Mucosa of descending colon (tissue), 3 donors: ENCODE measurements around the gene CHST11. TPM values are rescaled to one million over a fixed set of nuclear protein-coding genes. Genes with fewer than 3 reads are reported as not detected.

Source experiments
- ATAC-seq: fragments of 200-7000 bp; cut with Tn5 transposase; one replicate; pipeline ENCODE4 v1.9.1; 2020; ENCODE audit warnings: mild to moderate bottlenecking, moderate library complexity
- DNase-seq, 3 donors: peaks; one replicate each; pipeline ENCODE4 v3.0.0-alpha.2; 2020
- H3K36me3 ChIP-seq: fragments of 200-600 bp; one replicate; pipeline ENCODE4 v1.8.0; 2021; ENCODE audit warnings: low read depth, mild to moderate bottlenecking
- H3K4me1 ChIP-seq: fragments of 200-600 bp; one replicate; pipeline ENCODE4 v1.8.0; 2021; ENCODE audit warnings: low read depth, mild to moderate bottlenecking
- H3K4me3 ChIP-seq: fragments of 200-600 bp; one replicate; pipeline ENCODE4 v1.8.0; 2021; ENCODE audit warnings: mild to moderate bottlenecking
- H3K9me3 ChIP-seq: fragments of 200-600 bp; one replicate; pipeline ENCODE4 v1.8.0; 2021; ENCODE audit warnings: mild to moderate bottlenecking
- intact Hi-C, 2 donors: fragments of 100-400 bp; cut with DNase I in 1 of 2; cut with micrococcal nuclease in 1 of 2; formaldehyde crosslinking; loops; one replicate each; pipeline versions ENCODE4 v1.11.0 to v1.11.1; 2022; cut with DNase I, micrococcal nuclease
- total RNA-seq, 3 donors: library from RNA; stranded (reverse); fragmentation: NEBNext Ultra II Directional in 2 of 3; extraction: Animal tissue kit (Norgen Biotek cat#: 25700) in 2 of 3; gene quantifications; one replicate each; pipeline versions ENCODE4 v1.2.1 to v1.2.4, GENCODE V29; 2021 to 2023
- TF ChIP-seq, protein P1 (sequence below): fragments of 200-600 bp; IDR thresholded peaks from one replicate; pipeline ENCODE4 v1.8.0; 2022; ENCODE audit warnings: antibody characterized with exemption, mild to moderate bottlenecking
- donor health status: DM: no; HTN: no; CAD: no; lungs with moderate emphysema.
- donor health status: DM: no; HTN: no; CAD: no.
- donor health status: DM: no; HTN: yes; CAD: no.

Gene CHST11
- total RNA-seq, 3 donors from 2014 or later, result 3.3 to 15.2 (median 6.6) TPM

DNA sequence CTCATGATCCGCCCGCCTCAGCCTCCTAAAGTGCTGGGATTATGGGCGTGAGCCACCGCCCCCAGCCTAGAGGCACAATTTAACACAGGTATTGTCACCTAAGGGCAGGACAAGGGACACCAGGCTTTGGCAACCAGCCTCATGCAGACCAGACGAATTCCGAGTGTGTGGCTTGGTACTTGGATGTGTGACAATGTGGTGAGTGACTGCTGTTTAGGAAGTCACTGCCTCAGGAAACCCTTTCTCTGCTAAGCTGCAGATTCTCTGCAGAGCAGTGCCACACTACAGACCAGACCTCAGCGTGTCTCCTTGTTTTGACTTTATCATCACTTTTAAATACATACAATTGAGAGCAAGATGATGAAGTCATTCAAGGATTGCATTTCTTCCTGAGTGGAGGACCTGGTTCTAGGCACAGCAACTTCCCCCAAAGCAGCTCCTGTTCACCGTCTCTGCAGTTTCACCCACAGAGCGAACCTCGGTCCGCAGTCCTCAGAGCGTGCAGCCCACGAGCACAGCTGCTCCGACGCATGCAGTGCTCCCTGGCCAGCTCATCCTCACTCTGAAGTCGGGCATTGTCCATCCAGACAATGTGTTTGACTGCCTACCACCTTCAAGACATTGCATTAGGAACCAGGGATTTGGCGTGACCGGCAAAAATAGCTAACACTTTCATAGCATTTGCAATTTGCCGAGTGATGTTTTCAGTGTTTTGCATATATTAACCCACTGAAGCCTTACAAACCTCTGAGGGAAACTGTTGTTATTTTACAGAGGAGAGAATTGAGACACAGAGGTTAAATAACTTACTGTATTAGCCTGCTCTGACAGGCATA lies 235.2 kb downstream of the CHST11 start:
- TF ChIP-seq, protein P1, sequence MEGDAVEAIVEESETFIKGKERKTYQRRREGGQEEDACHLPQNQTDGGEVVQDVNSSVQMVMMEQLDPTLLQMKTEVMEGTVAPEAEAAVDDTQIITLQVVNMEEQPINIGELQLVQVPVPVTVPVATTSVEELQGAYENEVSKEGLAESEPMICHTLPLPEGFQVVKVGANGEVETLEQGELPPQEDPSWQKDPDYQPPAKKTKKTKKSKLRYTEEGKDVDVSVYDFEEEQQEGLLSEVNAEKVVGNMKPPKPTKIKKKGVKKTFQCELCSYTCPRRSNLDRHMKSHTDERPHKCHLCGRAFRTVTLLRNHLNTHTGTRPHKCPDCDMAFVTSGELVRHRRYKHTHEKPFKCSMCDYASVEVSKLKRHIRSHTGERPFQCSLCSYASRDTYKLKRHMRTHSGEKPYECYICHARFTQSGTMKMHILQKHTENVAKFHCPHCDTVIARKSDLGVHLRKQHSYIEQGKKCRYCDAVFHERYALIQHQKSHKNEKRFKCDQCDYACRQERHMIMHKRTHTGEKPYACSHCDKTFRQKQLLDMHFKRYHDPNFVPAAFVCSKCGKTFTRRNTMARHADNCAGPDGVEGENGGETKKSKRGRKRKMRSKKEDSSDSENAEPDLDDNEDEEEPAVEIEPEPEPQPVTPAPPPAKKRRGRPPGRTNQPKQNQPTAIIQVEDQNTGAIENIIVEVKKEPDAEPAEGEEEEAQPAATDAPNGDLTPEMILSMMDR, result no peak
- ATAC-seq (peak; percentile 19), DNase-seq (no peak)
- intact Hi-C loops, result no loop called here
- H3K9me3 ChIP-seq, result no peaks in the 10 kb centered on the region
- H3K36me3 ChIP-seq, result no peaks in the 10 kb centered on the region
- H3K4me1 ChIP-seq, result no peaks in the 10 kb centered on the region
- H3K4me3 ChIP-seq, result no peak overlapping the region

DNA sequence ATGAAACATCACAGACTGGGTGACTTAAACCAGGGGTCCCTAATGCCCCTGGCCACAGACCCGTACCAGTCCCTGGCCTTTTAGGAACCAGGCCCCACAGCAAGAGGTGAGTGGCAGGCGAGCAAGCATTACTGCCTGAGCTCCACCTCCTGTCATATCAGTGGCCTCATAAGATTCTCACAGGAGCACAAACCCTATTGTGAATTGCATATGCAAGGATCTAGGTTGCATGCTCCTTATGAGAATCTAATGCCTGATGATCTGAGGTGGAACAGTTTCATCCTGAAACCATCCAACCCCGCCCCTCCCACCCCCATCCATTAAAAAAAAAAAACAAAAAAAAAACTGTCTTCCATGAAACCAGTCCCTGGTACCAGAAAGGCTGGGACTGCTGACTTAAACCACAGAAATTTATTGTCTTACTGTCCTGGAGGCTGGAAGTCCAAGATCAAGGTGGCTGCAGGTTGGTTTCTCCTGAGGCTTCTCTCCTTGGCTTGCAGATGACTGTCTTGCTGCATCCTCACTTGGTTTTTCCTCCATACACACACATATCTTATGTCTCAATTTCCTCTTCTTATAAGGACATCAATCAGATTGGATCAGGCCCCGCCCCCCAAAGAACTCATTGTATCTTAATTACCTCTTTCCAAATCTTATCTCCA lies 235.9 kb downstream of the CHST11 start:
- Histone ChIP-seq H3K36me3 (no peaks in the 10 kb centered on the region), H3K4me1 (no peaks in the 10 kb centered on the region), H3K4me3 (no peak overlapping the region), H3K9me3 (no peaks in the 10 kb centered on the region)
- no peak for ATAC-seq
- DNase-seq, result no peak
- TF ChIP-seq, protein P1, result no peak
- intact Hi-C loops, result no loop called here

DNA sequence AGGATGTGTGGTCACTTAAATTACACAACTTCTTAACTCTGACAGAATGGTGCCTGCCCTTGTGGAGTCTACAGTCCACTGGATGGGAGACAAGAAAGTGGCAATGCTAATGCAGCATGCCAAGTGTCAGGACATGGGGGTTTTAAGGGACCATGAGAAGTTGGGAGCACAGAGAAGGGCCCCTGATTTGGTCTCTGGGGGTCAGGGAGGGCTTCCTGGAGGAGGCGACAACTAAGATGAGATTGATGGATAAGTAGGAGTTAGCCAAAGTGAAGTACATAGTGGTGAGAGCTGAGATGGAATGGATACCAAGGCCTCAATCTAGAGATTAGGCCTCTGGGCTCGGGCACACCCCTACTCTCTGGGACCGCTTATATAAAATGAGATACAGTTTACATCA lies 236.7 kb downstream of the CHST11 start:
- DNase-seq, result no peak
- ATAC-seq, result no peak
- Histone ChIP-seq H3K9me3 (no peaks in the 10 kb centered on the region), H3K36me3 (no peaks in the 10 kb centered on the region), H3K4me1 (no peaks in the 10 kb centered on the region), H3K4me3 (no peak overlapping the region)
- intact Hi-C loops, result no loop called here
- TF ChIP-seq, protein P1, result no peak

DNA sequence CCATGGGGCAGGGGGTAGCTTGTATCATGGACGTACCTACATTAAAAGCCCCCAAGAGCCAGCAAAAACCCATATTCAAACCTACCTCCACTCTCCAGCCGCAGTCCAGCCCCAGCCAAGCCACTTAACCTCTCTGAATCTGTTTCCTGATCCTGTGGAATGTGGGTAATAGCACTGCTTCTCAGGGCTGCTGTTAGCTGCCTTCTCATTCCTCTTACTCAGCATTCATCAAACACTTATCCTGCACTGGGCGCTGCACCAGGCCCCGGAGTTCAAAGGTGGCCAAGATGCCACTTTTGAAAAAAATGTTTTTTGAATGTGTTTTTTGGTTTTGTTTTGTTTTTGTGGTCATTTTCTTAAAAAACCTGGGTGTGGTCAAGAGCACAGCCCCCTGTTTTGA lies 237.4 kb downstream of the CHST11 start:
- no peaks in the 10 kb centered on the region for H3K36me3 ChIP-seq
- no peak overlapping the region for H3K4me3 ChIP-seq
- TF ChIP-seq, protein P1, result no peak
- ATAC-seq (no peak), DNase-seq (no peak)
- intact Hi-C loops, result no loop called here
- no peaks in the 10 kb centered on the region for H3K4me1 ChIP-seq
- no peaks in the 10 kb centered on the region for H3K9me3 ChIP-seq

DNA sequence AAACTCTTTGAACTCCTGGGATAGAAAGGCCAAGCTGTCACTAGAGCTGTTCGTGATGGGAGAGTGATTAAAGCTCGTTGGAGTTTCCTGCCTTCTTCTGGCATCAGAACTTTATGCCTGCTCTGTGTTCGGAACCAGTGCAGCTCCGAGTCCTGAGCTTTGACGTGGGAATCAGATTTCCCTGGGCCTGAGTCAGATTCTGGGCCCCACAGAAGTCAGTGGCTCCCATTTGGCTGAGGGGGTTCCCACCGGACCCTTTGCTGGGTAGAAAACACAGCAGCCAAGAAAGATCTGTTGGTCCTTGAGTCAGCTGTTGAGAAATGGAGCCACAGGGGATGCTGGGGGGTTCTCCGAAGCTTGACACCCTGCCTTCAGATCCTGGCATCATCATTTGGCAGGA lies 238.0 kb downstream of the CHST11 start:
- Histone ChIP-seq H3K9me3 (no peaks in the 10 kb centered on the region), H3K36me3 (no peaks in the 10 kb centered on the region), H3K4me3 (no peak overlapping the region), H3K4me1 (no peaks in the 10 kb centered on the region)
- no peak for ATAC-seq
- TF ChIP-seq, protein P1, result no peak
- intact Hi-C loops, result no loop called here
- no peak for DNase-seq
